22Rv1 (cell line): ENCODE results near the gene C11orf91.

ENCODE experiments used
- H3K27ac ChIP-seq: fragments of 450-650 bp; 2 replicates; pipeline ENCODE4 v1.5.1; 2017
- CTCF ChIP-seq: fragments of 450-650 bp; IDR thresholded peaks from 2 replicates; pipeline ENCODE4 v1.5.1; 2017; ENCODE audit warnings: mild to moderate bottlenecking
- ZFX ChIP-seq: fragments of 450-650 bp; IDR thresholded peaks from 2 replicates; pipeline ENCODE4 v1.6.1; 2017; ENCODE audit warnings: antibody characterized with exemption, borderline replicate concordance

C11orf91 gene

DNA sequence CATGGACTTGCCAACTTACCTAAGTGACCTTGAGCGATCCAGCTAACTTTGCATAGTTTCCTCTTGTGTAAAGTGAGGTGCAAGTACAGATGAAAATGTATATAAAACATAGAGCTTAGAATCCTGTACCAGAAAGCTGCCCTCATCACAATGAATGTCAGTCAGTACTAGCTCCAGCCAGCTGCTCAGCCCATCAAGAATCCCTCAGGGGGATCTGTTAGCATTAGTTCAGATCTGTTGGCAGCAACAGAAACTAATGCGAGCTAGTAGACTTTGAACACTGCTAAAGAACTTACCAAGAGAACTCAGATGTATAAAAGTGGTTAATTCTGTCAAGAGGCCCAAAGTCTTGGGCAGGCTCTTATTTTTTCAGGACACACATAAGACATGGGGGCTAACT lies 6.3 kb upstream of the C11orf91 start:
- TF ChIP-seq ZFX = no peak
- no peak for TF ChIP-seq CTCF
- H3K27ac ChIP-seq = no peak overlapping the region

GRCh38 chr11:33706546-33706945 lies 5.9 kb upstream of the C11orf91 start:
- no peak overlapping the region for H3K27ac ChIP-seq
- TF ChIP-seq ZFX = no peak
- TF ChIP-seq CTCF = no peak

- H3K27ac ChIP-seq = no peak overlapping the region
- TF ChIP-seq CTCF (no peak), ZFX (no peak)
Observed at GRCh38 chr11:33704240-33705002, 3.8 kb upstream of the C11orf91 start.

DNA sequence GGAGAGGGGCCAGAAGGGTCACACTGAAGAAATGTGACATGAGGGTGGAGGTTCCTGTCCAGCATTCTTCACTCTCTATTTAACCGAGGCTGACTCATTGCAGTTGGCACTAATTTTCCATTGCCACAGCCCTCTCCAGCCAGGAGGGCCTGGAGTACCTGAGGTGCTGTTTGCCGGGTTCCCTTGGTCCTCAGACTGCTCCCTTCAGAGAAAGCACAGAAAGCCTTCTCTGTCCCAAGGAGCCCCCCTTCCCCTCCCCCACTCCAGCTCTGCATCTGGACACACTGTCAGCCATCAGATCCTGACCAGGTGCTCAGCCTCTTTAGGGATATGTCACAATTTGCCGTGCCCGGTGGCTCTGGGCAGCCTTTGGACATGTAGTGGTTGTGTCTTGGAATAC lies 3.2 kb upstream of the C11orf91 start:
- TF ChIP-seq ZFX (no peak), CTCF (no peak)
- no peak overlapping the region for H3K27ac ChIP-seq

DNA sequence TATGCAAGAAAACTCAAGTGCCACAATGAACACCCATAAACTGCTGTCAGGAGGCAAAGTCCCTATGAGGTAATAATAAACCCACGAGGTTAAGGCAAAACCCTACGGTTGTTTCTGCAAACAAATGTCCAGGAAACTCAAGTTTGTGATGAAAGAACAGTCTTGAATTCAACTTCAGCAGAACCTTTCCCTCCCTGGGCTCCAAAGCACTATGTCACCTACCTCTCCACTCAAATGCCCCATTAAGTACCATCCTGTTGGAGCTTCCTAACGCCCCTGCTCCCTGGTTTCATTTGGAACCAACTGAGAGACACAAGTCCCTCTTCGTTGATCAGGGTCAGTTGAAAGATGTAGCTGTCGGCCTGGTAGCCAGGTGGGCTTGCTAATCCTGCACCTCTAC lies 2.6 kb upstream of the C11orf91 start:
- H3K27ac ChIP-seq = no peak overlapping the region
- no peak for TF ChIP-seq CTCF
- TF ChIP-seq ZFX = no peak

GRCh38 chr11:33701302-33702230 lies 940 bp upstream of the C11orf91 start:
- TF ChIP-seq ZFX (no peak), CTCF (no peak)
- H3K27ac ChIP-seq = peak overlapping the region; percentile 64

- H3K27ac ChIP-seq = no peak overlapping the region
- no peak for TF ChIP-seq ZFX
- TF ChIP-seq CTCF = no peak
Observed at GRCh38 chr11:33700063-33700501, 544 bp downstream of the C11orf91 start.
